ENCODE data around the gene CRADD.
"Not testable (repeated sequence)": the region's sequence is repeated elsewhere in the genome, so short reads cannot be mapped to it uniquely, and the experiment has no call there.

CRADD gene

DNA sequence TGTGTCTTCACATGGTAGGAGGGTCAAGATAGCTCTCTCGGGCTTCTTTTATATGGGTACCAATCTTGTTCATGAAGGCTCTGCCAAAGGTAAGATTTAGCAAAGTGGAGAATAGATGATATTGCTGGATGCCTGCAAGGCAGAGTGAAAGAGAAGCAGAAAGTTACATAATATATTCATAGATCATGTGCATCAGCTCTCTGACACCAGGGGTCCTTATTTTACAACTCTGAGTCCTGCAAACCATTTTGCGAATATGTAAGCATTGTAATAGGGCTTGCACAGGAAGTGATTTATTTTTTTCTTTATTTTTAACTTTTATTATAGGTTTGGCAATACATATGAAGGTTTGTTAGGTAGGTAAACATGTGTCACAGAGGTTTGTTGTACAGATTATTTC lies 31.8 kb downstream of the CRADD start:
- DNase-seq: no peak

DNA sequence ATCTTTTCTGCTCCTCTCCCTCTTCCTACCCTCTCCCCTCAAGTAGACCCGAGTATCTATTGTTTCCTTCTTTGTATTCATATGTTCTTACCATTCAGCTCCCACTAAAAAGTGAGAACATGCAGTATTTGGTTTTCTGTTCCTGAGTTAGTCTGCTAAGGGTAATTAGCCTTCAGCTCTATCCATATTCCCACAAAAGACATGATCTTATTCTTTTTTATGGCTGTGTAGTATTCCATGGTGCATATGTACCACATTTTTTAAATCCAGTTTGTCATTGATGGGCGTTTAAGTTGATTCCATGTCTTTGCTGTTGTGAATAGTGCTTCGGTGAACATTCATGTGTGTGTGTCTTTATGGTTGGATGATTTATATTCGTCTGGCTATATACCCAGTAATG lies 32.2 kb downstream of the CRADD start:
- DNase-seq: no peak

DNA sequence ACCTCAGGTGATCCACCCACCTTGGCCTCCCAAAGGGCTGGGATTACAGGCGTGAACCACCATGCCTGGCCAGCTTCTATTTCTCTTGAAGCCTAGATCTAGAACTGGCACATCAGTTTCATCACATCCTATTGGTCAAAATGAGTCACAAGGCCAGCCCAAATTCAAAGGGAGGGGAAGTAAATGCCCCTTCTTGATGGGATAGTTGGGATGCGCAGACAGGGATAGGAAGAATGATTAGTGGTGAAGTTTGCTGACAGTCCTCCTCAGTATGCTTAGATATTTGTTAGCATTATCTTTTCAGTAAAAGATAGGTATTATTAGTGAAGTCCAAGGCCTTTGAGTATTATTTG lies 33.4 kb downstream of the CRADD start:
- DNase-seq: no peak

DNA sequence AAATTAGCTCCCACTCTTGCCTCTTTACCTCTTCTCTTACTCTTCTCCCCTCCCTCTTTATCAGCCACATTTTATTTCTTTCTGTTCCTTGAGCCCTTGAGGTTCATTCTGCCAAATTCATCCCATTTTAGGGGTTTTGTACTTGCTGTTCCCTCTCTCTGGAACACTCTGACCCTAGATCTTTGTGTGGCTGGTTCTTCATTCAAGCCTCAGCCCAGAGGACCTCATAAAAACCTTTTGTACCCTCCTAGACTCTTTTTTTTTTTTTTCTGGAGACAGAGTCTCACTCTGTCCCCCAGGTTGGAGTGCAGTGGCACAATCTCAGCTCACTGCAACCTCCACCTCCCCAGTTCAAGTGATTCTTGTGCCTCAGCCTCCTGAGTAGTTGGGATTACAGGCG lies 34.3 kb downstream of the CRADD start:
- DNase-seq: not testable (repeated sequence)

DNA sequence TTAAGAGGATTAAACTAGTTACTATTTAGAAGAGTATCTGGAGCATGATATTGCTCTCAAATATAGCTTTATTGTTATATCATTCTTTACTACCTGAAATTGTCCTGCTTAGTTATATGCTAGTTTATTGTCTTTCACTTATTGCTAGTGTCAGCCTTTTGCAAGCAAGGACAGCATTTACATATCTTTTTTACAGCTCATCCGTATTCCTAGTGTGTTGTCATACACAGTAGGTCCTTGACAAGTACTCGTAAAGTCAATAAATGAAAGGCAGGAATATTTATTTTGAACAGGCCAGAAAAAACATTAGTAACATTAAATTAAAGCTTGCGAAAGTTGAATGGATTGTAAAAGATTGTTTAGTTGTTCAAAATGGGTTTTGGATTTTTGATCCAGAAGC lies 35.0 kb downstream of the CRADD start:
- DNase-seq: no peak

DNA sequence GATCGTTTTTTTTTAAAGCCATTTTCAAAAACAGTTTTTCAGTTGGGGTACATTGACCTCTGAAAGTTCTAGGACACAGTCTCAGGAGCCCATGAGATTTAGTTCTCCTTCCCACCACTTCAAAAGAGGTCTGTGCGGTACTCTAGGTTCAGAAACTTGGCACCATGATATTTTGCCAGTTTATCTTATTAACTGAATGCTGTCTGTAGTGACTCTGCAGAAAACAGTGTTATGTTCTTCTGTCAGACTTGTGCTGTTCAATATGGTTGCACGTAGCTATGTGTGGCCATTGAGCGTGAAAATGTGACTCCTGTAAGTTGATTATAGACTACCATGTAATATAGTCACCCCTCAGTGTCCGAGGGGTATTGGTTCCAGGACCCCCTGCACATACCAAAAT lies 35.9 kb downstream of the CRADD start:
- no peak for DNase-seq

DNA sequence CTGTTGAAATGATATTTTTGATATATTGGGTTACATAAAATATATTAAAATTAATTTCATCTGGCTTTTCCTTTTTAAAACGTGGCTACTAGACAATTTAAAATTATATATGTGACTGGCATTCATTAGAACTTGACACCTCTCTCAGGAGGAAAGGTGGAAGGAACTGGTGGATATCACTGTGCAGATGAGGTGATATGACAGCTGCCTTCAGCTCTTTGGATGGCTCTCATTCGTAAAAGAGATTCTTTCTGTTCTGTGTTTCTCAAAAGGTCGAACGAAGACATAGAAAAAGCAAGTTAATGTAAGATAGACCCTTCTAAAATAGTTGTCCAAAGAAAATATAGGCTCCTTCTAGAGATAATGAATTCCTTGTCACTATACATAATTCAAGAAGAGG lies 36.6 kb downstream of the CRADD start:
- no peak for DNase-seq

DNA sequence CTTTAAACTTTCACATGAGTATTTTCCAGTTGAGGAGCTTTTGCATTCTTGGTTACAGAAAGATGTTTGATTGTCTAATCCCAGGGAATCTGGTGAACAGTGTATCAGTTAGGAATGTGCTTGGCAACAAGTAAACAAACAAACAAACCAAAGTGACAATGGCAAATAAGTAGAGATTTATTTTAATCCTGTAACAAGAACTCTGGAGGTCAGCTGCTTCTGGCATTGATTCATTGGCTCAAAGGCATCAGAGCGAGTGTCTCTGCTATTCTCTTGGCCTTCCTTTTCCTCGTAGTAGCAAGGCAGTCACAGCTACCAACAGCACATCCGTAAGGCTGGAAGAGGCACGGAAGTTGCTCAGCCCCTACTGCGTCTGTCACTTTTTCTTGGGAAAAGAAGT lies 37.2 kb downstream of the CRADD start:
- no peak for DNase-seq

DNA sequence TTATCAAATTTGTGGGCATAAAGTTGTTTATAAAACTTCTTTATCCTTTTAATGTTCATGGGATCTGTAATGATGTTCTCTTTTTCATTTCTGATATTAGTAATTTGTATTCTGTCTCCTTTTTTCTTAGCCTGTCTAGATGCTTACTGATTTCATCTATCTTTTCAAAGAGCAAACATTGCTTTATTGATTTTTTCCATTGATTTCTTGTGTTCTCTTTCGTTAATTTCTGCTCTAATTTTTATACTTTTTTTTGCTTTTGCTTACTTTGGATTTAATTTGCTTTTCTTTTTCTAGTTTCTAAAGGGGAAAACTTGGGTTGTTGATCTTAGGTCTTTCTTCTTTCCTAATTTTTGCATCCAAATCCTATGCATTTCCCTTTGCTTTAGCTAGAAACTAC lies 42.5 kb downstream of the CRADD start:
- DNase-seq: no peak

DNA sequence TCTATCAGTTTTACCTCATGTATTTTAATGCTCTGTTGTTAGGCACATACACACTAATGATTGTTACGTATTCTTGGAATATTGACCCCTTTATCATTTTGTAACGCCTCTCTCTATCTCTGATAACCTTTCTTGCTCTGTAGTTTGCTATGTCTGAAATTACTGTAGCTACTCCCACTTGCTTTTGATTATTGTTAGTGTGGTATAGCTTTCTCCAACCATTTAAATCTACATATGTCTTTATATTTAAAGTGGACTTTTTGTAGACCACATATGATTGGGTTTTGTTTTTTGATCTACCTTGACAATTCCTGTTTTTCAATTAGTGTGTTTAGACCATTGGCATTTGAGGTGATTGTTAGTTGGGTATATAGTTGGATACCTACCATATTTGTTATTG lies 43.4 kb downstream of the CRADD start:
- DNase-seq: no peak

DNA sequence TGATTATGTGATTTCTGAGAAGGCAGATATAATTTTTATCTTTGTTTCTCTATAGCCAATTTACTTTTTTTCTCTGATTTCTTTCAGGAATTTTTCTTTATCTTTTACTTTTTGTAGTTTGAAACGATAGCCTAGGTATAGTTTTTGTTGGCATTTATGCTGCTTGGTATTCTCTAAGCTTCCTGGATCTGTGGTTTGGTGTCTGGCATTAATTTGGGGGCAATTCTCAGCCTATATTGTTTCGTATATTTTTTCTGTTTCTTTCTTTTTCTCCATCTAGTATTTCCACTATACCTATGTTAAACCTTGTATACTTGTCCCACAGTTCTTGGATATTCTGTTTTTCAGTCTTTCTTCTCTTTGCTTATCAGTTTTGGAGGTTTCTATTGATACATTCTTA lies 45.0 kb downstream of the CRADD start:
- DNase-seq: no peak

DNA sequence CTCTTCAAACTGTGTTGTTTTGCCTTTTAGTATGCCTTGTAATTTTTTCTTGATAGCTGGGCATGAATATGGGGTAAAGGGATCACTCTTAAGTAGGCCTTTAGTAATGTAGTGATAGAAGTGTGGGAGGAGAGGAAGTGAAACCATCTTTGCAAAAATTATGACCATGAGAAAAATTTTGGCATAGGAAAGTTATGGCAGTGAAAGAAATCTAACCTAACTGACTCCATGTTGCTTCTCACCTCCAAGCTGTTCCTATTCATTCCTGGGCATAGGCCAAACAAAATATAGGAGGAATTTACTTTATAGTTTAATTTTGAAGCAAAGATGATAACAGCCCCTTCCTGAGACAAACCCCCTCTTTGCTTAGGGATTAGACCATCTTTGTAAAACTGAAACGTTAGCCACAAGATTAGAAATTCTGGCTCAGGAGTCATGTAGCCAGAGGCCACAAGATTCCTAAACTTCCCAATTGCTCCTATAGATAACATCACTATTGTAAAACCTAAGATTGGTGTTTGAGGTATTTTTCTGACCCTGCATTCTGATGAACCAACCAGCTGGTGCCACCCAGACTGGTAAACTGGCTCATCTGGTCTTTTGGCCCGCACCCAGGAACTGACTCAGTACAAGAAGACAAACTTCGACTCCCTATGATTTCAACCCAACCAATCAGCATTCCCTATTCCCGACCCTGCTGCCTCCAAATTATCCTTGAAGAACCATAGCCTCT lies 45.8 kb downstream of the CRADD start:
- no peak for DNase-seq

DNA sequence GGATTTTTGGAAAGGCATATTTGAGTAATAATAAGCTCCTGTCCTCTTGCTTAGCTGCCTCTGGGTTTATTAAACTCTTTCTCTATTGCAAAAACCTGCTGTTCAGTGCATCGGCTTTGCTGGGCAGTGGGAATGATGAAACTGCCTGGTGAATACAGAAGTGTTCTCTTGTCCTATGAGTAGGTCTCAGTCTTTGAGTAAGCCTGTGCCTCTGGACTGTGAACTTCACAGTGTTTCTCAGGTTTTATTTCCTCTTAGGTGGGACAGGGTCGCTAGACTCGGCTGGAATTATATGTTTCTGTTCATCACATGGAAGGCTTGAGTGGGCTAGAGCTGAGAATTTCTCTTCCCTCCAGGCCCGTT lies 46.4 kb downstream of the CRADD start:
- no peak for DNase-seq

DNA sequence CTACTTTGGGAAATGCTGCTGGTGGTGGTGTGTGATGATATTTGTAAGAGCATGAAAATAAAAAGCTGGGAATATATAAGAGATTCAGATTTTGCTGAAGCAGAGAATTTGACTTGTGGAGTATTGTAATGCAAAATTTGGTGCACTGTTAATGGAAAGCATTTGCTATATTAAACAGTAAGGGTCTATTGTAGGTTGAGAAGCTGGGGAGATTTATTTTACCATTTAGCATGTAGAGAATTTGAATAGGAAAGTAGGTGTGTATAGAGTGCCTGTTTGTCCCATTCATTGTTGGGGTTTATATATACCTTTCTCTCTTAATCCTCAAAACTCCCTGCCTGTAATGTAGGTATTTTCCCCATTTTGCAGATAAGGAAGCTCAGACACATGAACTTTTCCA lies 48.4 kb downstream of the CRADD start:
- DNase-seq: no peak

DNA sequence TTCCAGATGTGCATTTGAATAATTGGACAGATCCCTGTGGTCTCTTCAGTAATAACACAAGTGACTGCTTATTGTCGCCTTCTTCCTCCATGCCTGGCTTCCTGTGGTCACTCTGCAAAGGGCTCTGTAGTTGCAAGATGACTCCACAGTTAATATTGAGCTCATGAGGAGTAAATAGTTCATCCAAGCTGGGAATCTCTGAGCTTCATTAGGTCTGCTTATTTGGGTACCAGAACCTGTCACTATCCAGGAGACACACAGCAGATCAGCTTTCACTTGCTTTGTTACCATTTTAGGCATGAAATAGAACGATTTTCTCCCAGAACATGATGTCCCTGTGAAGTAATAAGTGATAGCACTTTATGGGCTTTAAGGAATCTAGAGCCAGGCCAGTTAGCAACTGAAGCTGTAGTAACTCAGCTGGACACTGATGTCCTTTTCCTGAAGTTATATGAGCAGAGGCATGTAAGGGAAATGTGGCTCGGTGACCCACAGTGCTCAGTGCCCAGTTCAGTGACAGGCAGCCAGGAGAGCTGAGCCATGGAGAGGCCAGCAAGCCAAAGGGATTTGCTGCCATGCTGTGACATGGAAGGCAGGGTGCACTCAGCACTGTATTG lies 50.1 kb downstream of the CRADD start:
- DNase-seq: no peak

DNA sequence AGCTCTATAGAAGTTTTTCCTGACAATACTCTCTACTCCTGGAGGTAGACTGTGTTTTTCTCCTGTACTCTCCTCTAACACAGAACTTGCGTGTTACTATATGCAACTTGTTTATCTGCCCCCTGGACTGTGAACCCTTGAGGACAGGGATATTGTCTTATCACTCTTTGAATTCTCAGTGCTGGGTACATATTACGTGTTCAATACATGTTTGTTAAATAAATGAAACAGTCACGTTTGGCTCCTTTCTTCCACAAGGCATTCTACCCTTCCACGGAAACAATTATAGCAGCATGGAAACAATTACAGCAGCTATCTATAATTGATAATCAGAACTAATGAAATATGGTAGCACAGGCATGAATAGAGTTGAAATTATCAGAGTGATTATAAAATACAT lies 50.7 kb downstream of the CRADD start:
- no peak for DNase-seq

DNA sequence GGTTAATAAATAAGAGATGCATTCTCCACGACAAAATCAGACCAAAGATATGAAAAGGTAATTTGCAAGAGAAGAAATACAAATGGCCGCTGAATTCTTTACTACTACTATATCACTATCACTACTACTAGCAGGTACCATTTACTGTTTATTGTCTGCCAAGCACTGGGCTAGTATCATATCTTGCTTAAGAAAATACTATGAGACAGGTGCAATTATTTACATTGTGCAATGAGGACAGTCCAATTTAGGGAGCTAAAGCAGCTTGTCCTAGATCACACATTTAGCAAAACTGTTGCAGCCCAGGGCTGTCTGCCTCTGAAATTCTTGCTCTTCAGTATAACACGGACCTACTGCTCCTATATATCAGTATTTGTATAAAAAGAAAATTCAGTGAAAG lies 52.8 kb downstream of the CRADD start:
- DNase-seq: no peak

DNA sequence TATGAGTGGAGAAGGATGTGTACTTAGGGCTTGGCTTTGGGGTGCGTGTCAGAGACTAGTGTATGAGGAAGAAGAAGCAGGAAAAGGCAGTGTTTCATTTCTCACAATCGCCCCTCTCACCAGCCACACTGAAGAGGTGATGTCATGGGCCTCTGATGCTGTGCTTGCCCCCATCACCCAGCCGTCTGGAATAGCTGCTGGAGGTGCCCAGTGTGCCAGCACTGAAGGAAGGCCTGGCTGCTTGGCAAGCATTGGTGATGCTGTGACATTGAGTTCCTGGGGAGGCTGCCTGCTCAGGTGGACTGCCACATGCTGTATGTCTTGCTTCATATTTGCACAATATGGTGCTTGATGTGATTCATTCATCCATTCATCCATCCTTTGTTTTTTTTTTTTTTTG lies 56.2 kb downstream of the CRADD start:
- no peak for DNase-seq

DNA sequence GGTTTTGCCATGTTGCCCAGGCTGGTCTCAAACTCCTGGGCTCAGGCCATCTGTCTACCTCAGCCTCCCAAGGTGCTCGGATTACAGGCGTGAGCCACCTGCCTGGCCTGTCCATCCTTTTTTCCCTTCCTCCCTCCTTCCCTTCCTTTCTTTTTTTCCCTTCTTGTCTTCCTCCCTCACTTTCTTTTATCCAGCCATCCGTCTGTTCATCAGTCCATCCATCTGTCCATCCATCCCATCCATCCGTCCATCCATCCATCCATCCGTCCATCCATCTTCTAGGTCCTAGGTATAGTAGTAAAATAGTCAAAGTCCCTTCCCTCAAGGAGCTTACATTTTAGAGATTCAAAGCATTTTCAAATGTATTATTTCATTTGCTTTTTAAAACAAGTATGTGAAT lies 56.8 kb downstream of the CRADD start:
- no peak for DNase-seq

DNA sequence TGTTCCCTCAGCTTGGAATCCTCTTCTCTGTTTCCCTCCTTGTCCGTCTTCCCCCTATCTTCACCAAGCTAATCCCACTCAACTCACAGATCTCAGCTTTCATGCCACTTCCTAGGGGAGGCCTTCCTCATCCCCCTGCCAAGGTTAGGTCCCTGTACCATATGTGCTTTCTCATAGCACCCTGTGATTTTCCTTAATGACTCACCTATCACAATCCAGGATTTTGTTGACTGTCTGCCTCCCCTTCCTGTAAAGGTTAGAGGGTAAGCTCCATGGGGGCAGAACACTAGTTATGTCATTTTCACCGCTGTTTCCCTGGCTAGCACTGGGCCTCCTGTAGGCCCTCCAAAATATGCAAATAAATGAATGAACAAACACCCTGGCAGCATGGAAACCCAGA lies 57.6 kb downstream of the CRADD start:
- DNase-seq: no peak

DNA sequence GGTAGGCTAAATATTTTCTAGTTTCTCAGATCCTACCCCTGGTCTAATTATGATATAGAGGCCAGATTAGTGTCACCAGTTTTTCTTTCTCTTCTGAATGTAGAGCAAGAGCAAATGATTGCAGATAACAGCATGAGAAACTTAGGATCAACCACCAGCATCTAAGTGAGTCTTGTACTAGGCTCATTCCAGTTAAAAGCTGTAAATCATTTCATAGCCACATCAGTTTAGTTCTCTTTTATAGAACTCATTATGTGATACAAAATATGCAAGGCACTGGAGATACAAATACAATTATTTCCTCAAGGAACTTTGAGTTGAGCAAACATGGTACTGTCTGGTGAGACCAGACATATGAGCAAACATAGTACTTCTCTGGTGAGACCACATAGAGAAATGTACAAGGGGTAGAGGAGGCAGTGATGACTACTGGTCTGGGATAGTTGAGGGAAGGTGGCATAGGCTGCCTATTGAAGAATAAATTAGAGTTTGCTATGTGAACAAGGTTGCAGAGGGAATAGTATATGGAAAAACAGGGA lies 59.5 kb downstream of the CRADD start:
- no peak for DNase-seq

DNA sequence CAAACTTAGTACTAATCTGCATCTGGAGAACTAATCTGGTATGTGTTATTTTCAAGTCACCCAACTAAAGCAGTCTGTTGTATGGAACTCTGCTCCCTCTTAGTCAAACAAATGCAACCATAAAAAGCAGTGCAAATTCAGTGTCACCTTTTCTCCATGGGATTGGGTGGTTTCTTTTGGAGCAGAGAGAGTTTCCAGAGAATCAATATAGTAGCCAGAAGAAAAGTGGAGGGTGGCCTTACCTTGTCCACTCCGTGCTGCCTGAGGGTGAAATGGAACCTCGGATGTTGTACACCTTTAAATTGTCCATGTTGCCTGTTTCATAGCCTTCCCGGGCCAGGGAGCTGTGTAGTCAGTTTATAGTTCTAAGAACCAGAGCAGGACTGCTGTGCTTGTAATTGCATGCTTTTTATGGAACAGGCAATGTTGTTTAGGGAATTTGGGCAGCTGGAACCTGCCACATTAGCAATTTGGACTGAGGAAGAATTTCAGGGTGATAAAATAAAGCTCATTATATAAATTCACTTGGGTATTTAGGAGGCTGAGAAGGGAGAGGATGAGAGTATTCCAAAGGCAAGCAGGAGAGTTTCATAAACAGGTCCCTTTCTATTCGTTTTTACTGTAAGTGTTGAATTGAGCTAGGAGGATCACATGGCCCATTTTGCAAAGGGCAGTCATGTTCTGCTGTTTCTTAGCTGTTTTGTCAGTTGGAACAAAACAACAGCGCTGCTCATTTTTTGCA lies 60.5 kb downstream of the CRADD start:
- no peak for DNase-seq

DNA sequence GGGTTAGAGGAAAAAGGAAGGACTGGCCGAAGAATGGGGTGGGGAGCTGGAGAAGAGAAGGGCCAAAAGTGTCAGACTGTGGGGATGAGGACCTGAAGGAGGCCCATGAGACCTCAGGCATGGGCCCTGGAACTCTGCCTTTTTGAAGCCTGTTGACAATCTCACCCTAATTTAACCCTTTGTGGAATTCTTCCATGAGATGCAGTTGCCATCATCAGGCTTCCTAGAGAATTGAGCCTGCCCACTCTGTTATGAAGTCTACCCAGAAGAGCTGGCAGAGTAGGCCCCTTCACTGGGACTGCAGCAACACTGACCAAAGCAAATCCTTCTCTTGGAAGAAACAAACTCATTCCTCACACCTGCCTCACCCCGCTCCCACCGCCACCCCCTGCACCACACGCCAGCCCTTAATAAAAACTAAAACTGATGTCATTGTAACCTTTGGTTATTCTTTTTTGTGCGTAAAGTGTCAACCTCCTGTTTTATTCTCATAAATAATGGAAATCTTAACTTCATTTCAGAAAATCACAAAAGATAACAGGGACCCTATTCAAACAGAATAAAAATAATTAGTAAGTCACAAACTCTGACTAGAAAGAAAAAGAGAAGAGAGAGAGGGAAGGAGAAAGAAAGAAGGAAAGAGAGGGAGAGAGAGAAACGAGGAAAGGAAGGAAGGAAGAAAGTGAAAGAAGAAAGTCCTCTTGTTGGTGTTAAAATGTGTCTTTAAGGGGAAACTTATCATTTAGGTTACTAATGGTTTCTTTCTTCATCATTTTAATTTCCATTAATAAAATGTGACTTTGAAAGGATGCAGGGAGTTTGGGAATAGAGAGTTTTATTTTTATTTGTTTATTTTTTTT lies 61.3 kb downstream of the CRADD start:
- no peak for DNase-seq

All from NCI-H1930 (cell line).